SH-SY5Y (cell line): Measurements from ENCODE around the gene SUPT20HL2.

ENCODE experiments used
- GATA2 ChIP-seq: IDR thresholded peaks from 2 replicates; pipeline ENCODE4 v1.6.1; 2011; ENCODE audit warnings: mild to moderate bottlenecking, low read depth, low read length
- GATA3 ChIP-seq: IDR thresholded peaks from 2 replicates; pipeline ENCODE4 v1.6.1; 2011; ENCODE audit warnings: low read depth, mild to moderate bottlenecking, low read length, moderate library complexity

SUPT20HL2 gene

DNA sequence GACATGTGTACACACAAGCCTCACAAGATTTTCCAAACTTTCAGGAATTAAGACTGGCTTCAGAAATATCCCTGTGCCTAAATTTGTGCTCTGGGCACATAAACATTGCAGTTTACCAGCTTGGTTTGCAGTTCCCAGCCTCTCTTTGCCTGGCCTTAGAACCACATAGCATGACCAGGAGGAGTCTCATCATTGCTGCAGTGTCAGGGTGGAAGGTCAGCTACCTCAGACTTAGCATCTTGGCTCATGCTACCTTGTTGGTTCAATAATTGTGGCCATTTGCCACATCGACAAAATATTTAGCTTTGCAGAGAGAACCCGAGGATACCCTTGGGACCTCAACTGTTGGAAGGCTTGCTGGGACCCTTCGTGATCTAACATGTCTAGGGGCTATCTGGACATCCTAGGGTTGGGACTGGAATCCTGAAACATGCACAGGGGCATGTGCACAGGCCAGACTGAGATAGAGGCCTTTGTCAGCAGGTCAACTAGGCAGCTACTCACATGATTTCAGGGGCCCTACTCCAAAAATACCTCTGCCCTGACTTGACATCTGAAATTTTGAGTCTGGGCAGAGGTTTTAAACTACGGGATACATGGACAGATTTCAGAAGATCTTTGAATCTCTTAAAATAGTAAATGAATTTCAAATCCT lies 8.0 kb upstream of the SUPT20HL2 start:
- no peak for TF ChIP-seq GATA3
- TF ChIP-seq GATA2 = no peak

GRCh38 chrX:24317567-24317966 lies 3.7 kb upstream of the SUPT20HL2 start:
- peak; percentile 92 for TF ChIP-seq GATA3
- peak; percentile 90 for TF ChIP-seq GATA2

- TF ChIP-seq GATA2 (no peak), GATA3 (no peak)
Measured at GRCh38 chrX:24316111-24316510, 2.2 kb upstream of the SUPT20HL2 start.

GRCh38 chrX:24306440-24306839 lies 7.4 kb downstream of the SUPT20HL2 start:
- TF ChIP-seq GATA3 (no peak), GATA2 (no peak)

GRCh38 chrX:24305905-24306304 lies 8.0 kb downstream of the SUPT20HL2 start:
- TF ChIP-seq GATA3 = no peak
- TF ChIP-seq GATA2 = no peak

GRCh38 chrX:24301806-24302205 lies 12.1 kb downstream of the SUPT20HL2 start:
- TF ChIP-seq GATA2 = no peak
- no peak for TF ChIP-seq GATA3

DNA sequence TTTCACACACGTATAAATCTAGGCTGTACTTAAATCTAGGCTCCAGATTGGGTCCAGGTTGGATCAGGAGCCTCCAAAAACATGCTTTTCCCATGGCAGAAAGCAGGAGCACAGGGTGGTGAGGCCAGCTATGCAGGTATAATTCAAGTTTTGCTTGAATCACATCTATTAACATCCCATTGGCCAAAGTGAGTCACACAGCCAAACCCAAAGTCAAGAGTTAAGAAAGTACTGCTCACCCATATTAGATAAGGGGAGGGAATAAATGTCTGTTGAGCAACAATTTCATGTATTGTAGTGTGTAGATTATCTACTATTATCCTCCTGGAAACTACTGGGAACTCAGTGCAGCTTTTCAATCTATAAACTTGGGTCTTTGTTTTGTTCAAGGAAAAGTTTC lies 12.8 kb downstream of the SUPT20HL2 start:
- no peak for TF ChIP-seq GATA3
- no peak for TF ChIP-seq GATA2

- TF ChIP-seq GATA3 (no peak), GATA2 (no peak)
Measured at GRCh38 chrX:24298191-24298590, 15.7 kb downstream of the SUPT20HL2 start.

DNA sequence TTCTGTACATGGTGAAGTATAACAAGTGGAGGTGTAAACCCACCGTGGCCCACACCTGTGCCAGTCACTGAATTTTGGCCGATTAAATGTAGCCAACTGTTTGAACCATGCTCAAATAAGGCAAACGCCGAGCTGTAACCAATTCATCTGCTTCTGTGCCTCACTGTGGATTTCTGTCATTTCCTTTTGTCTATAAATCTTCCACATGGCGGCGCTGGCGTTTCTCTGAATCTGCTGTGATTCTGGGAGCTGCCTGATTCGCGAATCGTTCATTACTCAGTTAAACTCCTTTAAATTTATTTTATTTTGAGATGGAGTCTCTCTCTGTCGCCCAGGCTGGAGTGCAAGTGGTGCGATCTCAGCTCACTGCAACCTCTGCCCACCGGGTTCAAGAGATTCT lies 19.2 kb downstream of the SUPT20HL2 start:
- no peak for TF ChIP-seq GATA3
- TF ChIP-seq GATA2 = no peak

GRCh38 chrX:24293412-24293811 lies 20.5 kb downstream of the SUPT20HL2 start:
- TF ChIP-seq GATA3 (no peak), GATA2 (no peak)

GRCh38 chrX:24292353-24292752 lies 21.5 kb downstream of the SUPT20HL2 start:
- TF ChIP-seq GATA2 = no peak
- no peak for TF ChIP-seq GATA3

DNA sequence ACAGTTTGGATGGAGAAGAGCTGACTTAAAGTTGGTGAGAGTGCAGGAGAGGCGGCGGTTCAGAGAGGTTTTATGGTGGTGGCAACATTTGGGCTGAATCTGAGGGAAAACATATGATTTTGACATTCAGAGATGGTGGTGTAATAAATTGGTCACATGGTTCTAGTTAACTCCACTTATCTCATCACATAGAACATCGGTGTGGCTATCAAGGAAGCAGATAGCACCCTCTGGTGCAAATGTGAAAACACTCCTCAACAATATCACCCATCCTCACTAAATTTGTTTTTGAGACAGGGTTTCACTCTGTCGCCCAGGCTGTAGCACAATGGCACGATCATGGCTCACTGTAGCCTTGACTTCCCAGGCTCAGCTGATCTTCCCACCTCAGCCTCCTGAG lies 28.8 kb downstream of the SUPT20HL2 start:
- TF ChIP-seq GATA3 = no peak
- no peak for TF ChIP-seq GATA2

DNA sequence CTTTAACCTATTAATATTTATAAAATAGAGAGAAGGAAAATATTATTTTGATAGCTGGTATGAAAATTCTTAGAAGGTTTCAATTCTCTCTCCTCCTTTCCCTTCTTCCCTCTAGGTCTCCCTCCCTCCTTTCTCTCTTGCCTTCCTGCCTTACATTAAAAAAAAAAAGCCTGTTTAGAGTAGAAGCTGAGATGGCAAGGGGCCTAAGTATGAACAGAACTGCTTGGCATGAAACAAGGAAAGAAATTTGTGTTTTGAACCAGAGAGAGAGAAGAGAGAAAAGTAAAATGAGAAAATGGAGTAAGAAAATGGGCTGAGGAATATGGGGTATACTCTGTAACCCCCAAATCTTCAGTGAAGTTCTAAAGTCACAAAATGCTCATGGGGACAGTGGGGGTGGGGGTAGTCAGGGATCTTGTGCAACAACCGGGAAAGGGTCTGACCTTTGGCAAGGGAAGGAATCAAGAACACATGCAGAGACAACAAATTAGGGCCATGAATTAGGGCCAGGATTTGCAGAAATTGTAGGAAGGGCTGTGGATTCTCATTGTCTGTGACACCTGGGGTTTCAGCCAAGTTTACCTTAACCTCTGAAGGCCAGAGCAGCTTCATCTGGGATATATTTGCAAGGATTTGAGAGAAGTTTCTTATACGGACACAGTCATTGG lies 30.6 kb downstream of the SUPT20HL2 start:
- TF ChIP-seq GATA3 (no peak), GATA2 (no peak)

GRCh38 chrX:24282381-24283126 lies 31.3 kb downstream of the SUPT20HL2 start:
- TF ChIP-seq GATA3 (no peak), GATA2 (no peak)

GRCh38 chrX:24277405-24277804 lies 36.5 kb downstream of the SUPT20HL2 start:
- TF ChIP-seq GATA2 (no peak), GATA3 (no peak)
